HG02938 (cell line): ENCODE results near the gene RIPK3.
A peak's percentile ranks its signal among the peaks of the same experiment; 100 is the strongest.
"Not testable (repeated sequence)": the region's sequence is repeated elsewhere in the genome, so short reads cannot be mapped to it uniquely, and the experiment has no call there.

Experiments
- ATAC-seq: cut with Tn5 transposase; IDR thresholded peaks from one replicate; pipeline ENCODE4 v1.9.1; 2021; ENCODE audit warnings: mild to moderate bottlenecking, moderate library complexity; ENCODE audit not compliant: unreplicated experiment

The RIPK3 gene

DNA sequence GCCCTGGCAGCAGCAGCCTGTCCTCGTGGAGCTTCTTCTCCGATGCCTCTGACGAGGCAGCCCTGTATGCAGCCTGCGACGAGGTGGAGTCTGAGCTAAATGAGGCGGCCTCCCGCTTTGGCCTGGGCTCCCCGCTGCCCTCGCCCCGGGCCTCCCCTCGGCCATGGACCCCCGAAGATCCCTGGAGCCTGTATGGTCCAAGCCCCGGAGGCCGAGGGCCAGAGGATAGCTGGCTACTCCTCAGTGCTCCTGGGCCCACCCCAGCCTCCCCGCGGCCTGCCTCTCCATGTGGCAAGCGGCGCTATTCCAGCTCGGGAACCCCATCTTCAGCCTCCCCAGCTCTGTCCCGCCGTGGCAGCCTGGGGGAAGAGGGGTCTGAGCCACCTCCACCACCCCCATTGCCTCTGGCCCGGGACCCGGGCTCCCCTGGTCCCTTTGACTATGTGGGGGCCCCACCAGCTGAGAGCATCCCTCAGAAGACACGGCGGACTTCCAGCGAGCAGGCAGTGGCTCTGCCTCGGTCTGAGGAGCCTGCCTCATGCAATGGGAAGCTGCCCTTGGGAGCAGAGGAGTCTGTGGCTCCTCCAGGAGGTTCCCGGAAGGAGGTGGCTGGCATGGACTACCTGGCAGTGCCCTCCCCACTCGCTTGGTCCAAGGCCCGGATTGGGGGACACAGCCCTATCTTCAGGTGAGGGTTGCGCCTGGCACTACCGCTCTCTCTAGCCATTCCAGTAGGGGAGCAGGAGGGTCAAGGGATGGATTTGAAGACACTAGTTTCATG is 30.3 kb upstream of the RIPK3 start:
- ATAC-seq, result no peak

DNA sequence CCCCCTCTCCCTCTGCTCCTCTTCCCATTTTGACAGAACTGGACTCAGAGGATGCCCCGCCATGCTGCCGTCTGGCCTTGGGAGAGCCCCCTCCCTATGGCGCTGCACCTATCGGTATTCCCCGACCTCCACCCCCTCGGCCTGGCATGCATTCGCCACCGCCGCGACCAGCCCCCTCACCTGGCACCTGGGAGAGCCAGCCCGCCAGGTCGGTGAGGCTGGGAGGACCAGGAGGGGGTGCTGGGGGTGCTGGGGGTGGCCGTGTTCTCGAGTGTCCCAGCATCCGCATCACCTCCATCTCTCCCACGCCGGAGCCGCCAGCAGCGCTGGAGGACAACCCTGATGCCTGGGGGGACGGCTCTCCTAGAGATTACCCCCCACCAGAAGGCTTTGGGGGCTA is 29.7 kb upstream of the RIPK3 start:
- no peak for ATAC-seq

DNA sequence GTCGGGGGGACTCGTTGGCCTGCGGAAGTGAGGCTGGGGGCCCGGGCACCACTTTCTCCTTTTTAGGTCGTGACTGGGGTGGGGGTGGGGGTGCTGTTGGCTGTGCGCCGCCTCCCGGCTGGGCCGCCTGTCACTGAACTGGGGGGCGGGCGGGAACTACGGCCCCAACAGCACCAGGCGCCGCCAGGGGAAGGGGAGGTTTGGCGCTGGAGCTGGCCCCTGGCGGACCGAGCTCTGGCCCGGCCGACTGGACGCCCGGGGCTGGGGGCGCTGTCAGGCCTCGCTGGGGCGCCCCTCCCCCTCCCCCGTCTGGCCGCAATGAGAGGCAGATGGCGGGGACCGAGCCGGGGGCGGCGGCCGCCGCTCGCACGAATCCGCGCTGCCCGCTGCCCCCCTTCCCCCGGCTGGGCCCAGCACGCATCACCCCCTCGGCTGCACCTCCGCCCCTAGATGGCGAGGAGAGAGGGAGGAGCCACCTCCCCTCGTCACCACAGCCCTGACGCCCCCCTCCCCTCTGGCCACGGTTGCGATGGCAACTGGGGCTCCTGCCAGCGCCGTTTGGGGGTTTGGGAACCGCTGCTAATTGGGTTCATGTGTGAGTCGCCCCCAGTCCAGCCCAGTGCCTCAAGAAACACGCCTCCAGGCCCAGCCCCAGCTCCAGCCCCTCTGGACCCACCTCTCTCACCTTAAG is 28.9 kb upstream of the RIPK3 start:
- ATAC-seq, result no peak

DNA sequence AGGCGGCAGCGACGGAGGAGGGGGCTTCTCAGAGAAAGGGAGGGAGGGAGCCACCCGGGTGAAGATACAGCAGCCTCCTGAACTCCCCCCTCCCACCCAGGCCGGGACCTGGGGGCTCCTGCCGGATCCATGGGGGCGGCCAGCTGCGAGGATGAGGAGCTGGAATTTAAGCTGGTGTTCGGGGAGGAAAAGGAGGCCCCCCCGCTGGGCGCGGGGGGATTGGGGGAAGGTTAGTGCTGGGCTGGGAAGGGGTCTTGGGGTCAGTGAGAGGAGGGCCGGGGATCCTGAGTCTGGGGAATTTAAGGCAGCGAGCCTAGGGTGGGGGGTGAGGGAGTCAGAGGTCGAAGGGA is 28.4 kb upstream of the RIPK3 start:
- no peak for ATAC-seq

DNA sequence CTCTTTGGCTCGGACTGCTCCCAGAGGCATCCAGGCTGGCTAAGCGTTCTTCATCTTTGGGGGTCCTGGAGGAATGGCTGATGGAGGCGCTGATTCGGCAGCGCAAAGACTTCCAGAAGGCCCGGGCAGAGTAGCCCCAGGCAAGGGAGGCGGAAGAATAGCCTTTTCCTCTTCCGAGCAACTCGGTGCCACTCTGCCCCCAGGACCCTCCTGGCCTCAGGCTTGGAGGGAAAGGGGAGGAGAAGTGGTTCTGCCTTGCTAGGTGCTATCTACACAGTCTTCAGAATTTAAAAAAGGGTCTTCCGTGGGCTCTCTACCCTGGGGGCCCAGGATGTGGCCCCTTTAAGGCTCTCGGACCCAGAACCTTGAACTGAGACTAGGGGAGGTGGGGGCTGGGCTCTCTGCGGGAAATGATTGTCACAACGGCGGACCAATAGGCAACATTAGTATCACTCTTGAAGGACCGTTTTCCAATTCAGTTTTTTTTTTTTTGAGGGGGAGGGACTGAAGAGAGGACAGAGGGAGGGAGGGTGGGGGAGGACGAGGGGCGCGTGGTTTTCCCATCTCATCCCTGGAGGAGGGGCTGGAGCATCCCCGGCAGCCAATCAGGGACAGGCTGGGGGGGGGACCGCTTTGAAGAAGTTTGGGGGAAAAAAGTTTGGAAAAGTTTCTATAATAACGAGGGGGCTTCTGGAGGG is 27.9 kb upstream of the RIPK3 start, which contains the start of gene NFATC4:
NFATC4 (plus strand) TSS at position 671 of the 698 bp plus-strand sequence. CDS start 157 bp downstream, outside the sequence.
- ATAC-seq, result no peak

DNA sequence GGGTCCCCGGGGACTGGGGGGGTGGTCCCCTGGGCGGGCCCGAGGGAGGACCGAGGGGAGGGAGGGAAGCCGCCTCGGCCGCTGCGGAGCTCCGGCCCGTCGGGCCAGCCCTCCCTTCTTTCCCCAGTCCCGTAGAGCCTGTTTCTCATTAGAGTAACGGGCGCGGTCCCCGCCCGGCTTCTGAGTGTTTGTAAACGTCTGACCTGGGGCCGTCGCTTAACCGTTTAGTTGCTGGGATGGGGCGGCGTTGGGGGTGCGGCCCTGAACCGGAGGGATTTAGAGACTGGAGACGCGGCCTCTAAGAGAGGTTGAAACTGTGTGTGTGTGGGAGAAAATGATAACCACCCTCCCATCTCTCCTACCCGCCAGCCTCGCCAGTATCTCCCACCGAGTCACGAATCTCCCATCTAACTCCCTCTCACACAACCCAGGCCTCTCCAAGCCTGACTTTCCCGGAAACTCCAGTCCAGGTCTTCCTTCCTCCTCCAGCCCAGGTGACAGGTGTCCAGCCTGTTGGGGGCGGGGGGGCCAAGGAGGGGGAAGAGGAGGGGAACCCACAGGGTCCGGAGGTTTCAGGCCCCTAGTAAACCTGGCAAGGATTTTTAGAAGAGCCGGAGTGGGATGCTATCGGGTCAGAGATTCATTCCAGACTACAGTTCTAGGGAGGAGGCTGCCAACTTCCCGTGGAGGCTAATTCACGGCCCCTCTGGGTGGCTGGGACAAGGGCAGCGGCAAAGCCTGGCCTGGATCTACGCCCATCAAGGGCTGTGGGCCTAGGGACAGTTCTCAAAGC is 27.1 kb upstream of the RIPK3 start:
- peak; percentile 46 for ATAC-seq

DNA sequence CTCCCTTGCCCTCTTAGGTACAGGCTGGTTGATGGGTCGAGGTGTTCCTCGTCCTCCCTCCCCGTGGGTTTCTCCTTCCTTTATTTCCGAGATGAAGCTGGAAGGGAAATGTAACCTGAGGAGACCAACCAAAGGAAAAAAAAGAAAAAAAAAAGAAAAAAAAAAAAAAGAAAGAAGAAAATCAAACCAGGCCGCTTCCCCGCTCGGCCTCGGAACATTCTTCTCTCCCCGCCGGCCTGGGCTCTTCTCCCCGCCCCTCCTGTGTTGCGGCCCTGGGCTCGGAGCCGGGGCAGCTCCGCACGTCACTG is 26.6 kb upstream of the RIPK3 start:
- no peak for ATAC-seq

DNA sequence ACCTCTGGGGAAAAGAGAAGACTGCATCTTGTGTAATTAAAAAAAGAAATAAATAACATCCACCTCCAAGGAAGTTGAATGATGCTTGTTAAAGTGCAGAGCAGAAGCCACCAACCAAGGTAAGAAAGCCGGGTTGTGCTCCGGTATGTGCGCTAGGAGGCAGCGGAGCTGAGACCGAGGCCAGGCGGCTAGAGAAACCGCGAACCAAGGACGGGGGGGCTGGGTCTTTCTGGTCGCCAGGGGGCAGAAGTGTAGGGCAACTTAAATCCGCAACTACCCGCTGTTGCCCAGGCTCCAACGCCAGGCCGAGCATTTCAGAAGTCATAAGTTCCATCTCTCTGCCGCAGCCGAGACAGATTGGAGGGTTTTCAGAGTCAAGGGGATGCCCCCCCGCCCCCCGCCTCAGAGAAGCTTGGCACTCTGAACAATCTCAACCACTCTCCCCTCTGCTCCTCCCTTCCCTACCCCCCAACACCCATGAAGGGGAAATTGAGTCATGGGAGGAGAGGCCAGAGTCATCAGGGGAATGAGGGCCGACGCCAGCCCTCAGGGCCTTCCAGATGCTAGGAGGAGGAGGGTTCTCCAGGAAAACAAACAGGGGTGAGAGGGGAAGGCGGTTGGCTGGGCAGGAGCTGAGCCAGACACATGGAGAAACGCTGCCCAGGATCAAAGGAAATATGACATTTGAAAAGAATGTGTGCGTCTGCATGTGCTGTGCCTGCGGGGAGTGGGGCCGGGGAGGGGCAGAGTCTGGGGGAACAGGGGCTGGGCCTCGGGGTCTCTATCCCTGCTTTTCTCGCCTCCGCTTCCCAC is 26.0 kb upstream of the RIPK3 start:
- ATAC-seq, result no peak

DNA sequence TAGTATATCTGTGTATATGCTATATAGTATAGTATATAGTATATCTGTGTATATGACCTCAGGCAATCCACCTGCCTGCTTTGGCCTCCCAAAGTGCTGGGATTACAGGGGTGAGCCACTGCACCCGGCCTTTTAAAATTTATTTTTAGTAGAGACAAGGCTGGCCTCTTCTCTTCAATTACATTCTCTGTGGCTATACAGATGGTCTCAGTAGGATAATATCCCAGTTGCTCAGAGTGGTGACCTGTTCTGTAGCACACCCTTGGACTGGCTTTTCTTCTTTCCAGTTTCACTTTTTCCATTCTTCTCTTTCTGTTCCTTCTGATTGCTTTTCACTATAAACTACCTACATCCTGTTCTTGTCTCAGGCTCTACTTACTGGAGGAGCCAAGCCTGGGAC is 25.1 kb upstream of the RIPK3 start:
- ATAC-seq, result no peak

DNA sequence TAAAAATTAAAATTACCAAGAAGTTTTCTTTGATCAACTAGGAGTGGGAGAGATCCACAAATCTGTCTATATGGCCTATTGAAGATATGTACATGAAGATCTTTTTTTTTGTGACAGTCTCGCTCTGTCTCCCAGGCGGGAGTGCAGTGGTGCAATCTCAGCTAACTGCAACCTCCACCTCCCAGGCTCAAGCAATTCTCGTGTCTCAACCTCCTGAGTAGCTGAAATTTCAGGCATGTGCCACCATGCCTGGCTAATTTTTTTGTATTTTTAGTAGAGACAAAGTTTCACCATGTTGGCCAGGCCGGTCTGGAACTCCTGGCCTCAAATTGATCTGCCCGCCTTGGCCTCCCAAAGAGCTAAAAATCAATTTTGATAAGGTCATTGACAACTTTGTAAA is 23.6 kb upstream of the RIPK3 start:
- ATAC-seq, result no peak

DNA sequence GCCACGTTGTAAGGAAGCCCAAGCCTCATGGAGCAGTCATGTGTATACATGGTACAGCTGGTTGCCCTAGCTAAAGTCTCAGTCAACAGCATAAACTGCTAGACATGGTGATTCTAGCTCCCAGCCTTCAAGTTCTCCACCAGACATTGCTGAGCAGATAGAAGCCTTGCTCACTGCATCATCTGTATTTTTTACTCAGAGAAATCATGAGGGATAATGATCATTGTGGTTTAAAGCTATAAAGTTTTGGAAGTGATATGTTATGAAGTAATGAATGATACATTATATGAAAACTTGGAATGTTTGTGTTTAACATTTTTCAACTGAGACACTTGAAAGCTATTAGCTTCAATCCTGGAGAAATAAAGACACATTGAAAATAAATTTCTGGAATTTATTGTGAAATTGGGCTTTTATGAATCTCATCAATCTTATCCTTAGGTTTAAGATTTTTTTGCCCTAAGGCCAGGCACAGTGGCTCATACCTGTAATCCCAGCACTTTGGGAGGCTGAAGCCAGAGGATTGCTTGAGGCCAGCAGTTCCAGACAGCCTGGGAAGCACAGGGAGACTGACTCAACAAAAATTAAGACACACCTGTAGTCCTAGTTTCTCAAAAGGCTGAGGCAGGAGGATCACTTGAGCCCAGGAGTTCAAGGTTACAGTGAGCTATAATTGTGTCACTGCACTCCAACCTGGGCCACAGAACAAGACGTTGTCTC is 22.6 kb upstream of the RIPK3 start:
- ATAC-seq, result no peak

DNA sequence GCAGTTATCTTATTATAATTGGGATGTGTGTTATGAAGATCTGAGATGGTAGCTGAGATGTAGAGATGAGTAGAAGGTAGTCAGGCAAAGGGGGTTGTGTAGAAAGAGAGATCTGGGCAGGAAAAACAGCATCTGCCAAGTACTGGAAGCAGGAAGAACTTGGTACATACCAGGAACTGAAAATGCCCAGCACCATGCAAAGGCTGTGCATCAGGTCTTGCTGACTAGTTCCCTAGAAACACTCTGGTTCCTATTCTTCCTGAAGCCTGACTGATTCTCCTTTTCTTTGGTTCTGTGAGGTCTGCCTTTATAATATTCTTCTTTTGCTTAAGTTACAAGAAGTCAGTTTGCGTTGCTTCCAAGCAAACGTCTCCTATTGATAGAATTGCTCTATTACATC is 21.5 kb upstream of the RIPK3 start:
- no peak for ATAC-seq

DNA sequence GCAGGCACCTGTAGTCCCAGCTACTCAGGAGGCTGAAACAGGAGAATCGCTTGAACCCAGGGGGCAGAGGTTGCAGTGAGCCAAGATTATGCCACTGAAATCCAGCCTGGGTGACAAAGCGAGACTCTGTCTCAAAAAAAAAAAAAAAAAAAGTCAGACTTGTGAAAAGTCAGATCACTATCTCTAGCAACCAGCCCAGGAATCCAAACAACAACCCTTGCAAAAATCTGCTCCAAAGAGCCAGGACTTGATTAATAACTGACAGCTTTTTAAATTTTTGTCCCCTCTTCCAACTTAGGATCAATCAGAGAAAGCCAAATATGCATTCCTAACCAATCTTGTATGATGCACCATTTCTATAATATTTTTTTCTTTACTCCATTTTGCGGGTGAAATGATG is 20.5 kb upstream of the RIPK3 start:
- ATAC-seq, result no peak

DNA sequence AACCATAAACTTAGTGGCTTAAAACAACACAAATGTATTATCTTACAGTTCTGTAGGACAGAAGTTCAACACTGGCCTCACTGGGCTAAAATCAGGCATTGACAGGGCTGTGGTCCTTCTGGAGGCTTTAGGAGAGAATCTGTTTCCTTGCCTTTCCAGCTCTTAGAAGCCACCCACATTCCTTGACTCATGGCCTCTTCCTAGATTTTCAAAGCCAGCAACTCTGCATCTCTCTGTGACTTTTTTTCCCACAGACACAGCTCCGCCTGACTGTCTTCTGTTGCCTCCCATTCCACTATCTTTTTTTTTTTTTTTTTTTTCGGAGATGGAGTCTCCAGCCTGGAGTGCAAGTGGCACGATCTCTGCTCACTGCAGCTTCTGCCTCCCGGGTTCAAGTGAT is 16.4 kb upstream of the RIPK3 start:
- ATAC-seq, result no peak

DNA sequence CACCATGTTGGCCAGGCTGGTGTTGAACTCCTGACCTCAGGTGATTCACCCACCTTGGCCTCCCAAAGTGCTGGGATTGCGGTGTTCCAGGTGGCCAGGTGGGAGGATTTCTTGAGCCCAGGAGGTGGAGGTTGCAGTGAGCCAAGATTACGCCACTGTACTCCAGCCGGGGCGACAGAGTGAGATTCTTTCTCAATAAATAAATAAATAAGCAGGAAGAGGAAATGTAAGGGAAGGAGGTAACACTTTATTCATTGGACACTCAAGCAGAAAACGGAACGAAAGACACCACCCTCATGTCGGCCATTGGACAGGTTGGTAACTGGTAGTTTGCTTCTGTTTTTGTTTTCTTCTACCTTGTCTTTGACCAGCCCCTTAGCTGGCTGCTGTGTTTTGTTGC is 15.2 kb upstream of the RIPK3 start:
- no peak for ATAC-seq

DNA sequence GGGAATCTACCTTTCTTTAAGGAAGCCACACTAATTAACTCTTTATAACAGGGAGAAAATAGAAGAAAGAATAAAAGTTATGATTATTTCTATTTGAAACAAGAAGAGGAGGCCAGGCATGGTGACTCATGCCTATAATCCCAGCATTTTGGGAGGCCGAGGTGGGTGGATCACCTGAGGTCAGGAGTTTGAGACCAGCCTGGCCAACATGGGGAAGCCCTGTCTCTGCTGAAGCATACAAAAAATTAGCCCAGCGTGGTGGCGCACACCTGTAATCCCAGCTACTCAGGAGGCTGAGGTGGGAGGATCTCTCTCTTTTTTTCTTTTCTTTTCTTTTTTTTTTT is 14.7 kb upstream of the RIPK3 start:
- not testable (repeated sequence) for ATAC-seq

DNA sequence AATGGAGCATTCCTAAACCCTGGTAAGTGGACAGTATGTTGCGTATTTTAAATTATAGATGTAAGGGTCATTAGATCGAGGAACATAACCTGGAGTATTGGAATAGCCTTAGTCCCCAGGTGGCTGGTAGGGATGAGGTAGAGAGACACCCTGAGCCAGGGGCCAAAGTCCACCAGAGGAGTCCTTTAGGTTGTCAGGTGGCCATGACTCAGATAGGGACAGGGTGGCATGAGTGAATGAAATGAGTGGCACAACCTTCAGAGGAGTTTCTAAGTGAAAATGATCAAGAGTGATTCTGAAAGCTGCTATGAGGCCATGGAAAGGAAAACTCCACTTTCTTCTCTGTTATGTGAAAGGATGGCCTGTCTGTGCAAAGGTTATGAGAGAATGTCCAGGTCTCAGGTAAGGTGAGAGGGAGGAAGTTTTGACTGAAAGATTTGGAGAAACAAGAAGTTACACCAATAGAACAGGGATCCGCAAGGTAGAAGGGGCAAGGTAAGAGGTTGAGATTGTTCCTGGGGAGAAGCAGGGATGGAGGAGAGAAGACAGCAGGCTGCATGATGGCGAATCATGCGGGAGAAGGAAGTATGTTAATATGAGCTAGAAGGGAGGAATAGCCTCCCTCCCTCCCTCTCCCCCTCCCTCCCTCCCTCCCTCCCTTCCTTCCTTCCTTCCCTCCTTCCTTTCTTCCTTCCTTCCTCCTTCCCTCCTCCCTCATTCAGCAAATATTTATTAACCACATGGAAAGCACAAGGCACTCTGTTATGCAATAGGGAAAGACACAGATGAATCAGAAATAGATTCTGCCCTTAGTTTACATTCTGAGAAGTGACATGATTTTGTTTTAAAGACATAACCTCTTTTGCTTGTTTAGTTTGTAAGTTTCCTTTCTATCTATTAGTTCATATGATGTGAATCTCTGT is 14.0 kb upstream of the RIPK3 start:
- ATAC-seq, result no peak

DNA sequence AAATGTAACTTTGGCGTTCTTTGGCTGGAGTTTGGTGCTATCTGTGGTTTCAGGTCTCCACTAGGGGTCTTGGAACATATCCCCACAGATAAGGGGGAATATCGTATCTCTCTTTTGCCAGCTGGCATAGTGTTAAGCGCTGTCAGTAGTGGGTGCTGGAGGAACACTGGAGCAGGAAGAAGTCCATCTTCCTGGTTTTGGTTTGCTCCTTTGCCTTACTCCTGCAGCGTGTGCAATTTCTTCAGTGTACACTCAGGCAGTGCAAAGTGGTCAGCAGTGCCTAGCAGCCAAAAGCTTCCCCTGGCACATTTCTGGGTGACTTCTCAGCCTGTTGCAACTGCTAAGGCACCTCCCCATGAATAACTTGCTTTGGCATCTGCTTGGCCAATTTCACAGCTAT is 11.7 kb upstream of the RIPK3 start:
- ATAC-seq, result no peak

DNA sequence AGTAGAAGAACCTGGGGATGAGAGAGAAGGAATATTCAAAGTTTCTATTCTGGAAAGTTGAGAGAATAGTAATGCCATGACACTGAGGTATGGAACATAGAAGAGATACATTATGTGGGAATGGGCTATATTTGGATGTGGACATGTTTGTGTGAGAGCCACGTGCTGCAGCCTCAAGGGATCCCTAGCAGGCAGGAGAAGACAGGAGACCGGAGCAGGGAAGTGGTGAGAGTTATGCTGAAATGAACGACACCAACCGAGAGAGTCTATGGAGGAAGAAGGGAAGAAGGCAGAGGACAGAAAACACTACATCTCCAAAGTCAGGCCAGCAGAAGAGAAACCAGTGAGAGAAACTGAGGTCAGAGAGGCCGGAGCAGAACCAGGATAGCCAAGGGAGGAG is 10.0 kb upstream of the RIPK3 start:
- no peak for ATAC-seq
